ENCODE measurements around the gene DYTN.

DNA sequence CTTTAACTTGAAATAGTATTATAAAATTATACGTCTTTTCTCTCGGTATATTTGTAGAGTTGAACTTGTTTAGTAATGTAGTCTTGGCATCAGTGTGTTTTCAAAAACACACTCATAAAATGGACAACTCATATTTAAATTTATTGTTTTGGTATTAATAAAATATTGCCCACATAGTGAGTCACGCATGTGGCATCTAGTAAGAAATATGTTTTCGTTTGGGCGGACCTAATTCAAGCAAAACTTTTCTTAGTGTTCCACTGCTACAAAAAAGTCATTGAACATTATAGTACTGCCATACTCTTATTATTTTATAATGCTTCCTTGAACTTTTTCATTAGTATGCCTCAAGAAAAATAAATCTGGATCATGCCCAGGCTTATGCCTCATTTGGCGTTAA lies 107.0 kb downstream of the DYTN start:
- TF ChIP-seq EZH2 (IDR thresholded peaks at IDR 0.05; ENCODE audit: insufficient read depth, poor library complexity, severe bottlenecking): no peak
- TF ChIP-seq EZH2phosphoT487 (IDR thresholded peaks at IDR 0.05; ENCODE audit: insufficient read depth, low read depth): no peak
